ENCODE results near the gene ERH. TPM values are rescaled to one million over a fixed set of nuclear protein-coding genes. Genes with fewer than 3 reads are reported as not detected.
"Not testable (repeated sequence)": the region's sequence is repeated elsewhere in the genome, so short reads cannot be mapped to it uniquely, and the experiment has no call there.

Gene ERH
- total RNA-seq, 1 donor from 2014 or later, result 128 TPM

- Histone ChIP-seq H3K36me3 (peaks cover 83% of the 10 kb centered on the region), H3K9me3 (no peaks in the 10 kb centered on the region), H3K4me3 (no peak overlapping the region), H3K27me3 (ENCODE audit: low read depth) (no peaks in the 10 kb centered on the region), H3K27ac (no peak overlapping the region), H3K4me1 (peaks cover 15% of the 10 kb centered on the region)
- ATAC-seq, result no peak
- no peak for DNase-seq
- intact Hi-C loops (cut with DNase I), result no loop called here
- TF ChIP-seq CTCF (IDR thresholded peaks at IDR 0.05), result no peak
Observed at GRCh38 chr14:69392481-69392880, 5.6 kb downstream of the ERH start.

- ATAC-seq, result not testable (repeated sequence)
Observed at GRCh38 chr14:69391400-69391799, 6.7 kb downstream of the ERH start.

GRCh38 chr14:69387311-69387710, 10.8 kb downstream of the ERH start:
- intact Hi-C loops (cut with DNase I), result no loop called here
- DNase-seq, result no peak
- no peak for ATAC-seq
- Histone ChIP-seq H3K36me3 (peaks cover 80% of the 10 kb centered on the region), H3K9me3 (no peaks in the 10 kb centered on the region), H3K27ac (no peak overlapping the region), H3K4me3 (no peak overlapping the region), H3K4me1 (no peaks in the 10 kb centered on the region), H3K27me3 (ENCODE audit: low read depth) (no peaks in the 10 kb centered on the region)
- no peak for TF ChIP-seq CTCF (IDR thresholded peaks at IDR 0.05)

More at GRCh38 chr14:69391400-69391799, 6.7 kb downstream of the ERH start:
- H3K9me3 ChIP-seq; H3K27ac ChIP-seq; H3K4me1 ChIP-seq; intact Hi-C loops (cut with DNase I); DNase-seq; H3K4me3 ChIP-seq; H3K27me3 ChIP-seq (ENCODE audit: low read depth): not testable (repeated sequence)
- H3K36me3 ChIP-seq, result peaks cover 91% of the 10 kb centered on the region

- intact Hi-C loops (cut with DNase I), result no loop called here
- ATAC-seq, result no peak
- no peak for TF ChIP-seq CTCF (IDR thresholded peaks at IDR 0.05)
- Histone ChIP-seq H3K36me3 (peaks cover 60% of the 10 kb centered on the region), H3K27ac (no peak overlapping the region), H3K27me3 (ENCODE audit: low read depth) (no peaks in the 10 kb centered on the region), H3K9me3 (no peaks in the 10 kb centered on the region), H3K4me3 (no peak overlapping the region), H3K4me1 (peaks cover 7% of the 10 kb centered on the region)
- DNase-seq, result no peak
Observed at GRCh38 chr14:69378274-69378673, 19.8 kb downstream of the ERH start.

GRCh38 chr14:69376439-69376838, 21.7 kb downstream of the ERH start:
- H3K9me3 ChIP-seq, result no peaks in the 10 kb centered on the region
- no peaks in the 10 kb centered on the region for H3K27me3 ChIP-seq (ENCODE audit: low read depth)
- no peak overlapping the region for H3K4me3 ChIP-seq
- H3K4me1 ChIP-seq, result peaks cover 7% of the 10 kb centered on the region
- no peak for TF ChIP-seq CTCF (IDR thresholded peaks at IDR 0.05)
- DNase-seq (no peak), ATAC-seq (peak; percentile 47 to 65)
- no peak overlapping the region for H3K27ac ChIP-seq
- intact Hi-C loops (cut with DNase I), result no loop called here
- peaks cover 46% of the 10 kb centered on the region for H3K36me3 ChIP-seq

GRCh38 chr14:69375722-69376121, 22.4 kb downstream of the ERH start:
- intact Hi-C loops (cut with DNase I), result no loop called here
- Histone ChIP-seq H3K4me3 (no peak overlapping the region), H3K9me3 (no peaks in the 10 kb centered on the region), H3K27ac (no peak overlapping the region), H3K4me1 (peaks cover 4% of the 10 kb centered on the region), H3K36me3 (peaks cover 42% of the 10 kb centered on the region), H3K27me3 (ENCODE audit: low read depth) (no peaks in the 10 kb centered on the region)
- DNase-seq, result no peak
- ATAC-seq, result no peak
- no peak for TF ChIP-seq CTCF (IDR thresholded peaks at IDR 0.05)

Measured in lower lobe of right lung (tissue), 2 donors.